HG03460 (cell line): ENCODE results near the gene MYLK.
A peak's percentile ranks its signal among the peaks of the same experiment; 100 is the strongest.
"Not testable (repeated sequence)": the region's sequence is repeated elsewhere in the genome, so short reads cannot be mapped to it uniquely, and the experiment has no call there.

ENCODE experiments used
- ATAC-seq: cut with Tn5 transposase; IDR thresholded peaks from one replicate; pipeline ENCODE4 v1.9.1; 2021; ENCODE audit not compliant: unreplicated experiment

MYLK gene

GRCh38 chr3:123605789-123606234 lies 278.3 kb downstream of the MYLK start:
- no peak for ATAC-seq

- ATAC-seq: not testable (repeated sequence)
These were observed 281.0 kb downstream of the MYLK start for GRCh38 chr3:123603153-123603552.

- no peak for ATAC-seq
These were observed 281.8 kb downstream of the MYLK start for GRCh38 chr3:123602325-123602724.

- not testable (repeated sequence) for ATAC-seq
These were observed 283.3 kb downstream of the MYLK start for GRCh38 chr3:123600863-123601262.

DNA sequence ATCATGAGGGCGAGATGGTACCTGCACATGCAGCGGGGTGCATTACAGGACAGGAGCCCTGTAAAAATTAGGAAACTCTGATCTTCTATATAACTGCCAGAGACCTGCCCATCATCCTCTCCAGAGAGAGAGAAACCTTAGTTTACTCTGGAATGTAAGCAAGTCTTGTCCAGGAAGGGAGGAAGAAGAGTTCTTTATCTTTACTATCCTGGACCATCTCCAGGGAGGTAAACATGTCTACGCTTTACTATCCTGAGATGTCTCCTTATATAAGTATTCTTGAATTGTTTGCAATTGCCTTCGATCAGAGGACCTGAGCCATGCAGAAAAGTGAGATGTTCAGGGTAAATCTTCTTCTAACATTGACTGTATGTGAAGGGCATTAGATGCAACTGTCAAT lies 286.6 kb downstream of the MYLK start:
- no peak for ATAC-seq

DNA sequence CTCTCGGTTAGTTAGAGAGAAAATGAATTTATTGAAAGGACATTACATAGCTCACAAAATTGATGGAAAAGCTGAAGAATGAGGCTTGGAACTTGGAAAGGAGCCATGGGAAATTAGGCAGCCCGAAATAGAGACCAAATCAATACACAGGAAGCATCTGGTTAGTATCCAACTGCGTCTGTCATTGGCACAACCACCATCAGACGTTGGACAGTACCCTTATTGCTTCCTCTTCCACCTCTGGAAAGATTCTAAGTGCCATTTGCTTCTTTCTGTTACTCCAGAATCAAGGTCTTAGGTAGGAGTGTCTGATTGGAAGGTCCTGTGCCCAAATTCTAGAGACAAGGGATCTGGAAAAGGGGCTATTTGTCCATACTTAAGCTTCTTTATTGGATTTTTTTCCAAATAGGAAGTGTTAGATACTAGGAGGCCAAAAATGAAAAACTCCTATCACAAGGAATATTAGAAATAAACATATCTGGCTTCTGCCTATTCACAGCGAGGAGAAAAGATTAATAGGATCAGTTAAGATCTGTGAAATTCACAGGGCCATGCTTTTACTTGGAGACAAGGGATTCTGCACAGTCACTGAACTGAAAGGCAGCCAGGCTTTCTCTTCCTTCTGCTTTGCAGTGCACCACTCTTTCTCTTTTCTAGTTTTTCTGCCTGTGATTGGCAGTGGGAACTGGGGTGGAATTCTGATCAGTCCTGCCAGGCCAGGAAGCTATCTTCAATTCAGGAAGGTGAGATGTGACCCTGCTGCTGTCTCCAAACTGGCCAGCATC lies 288.5 kb downstream of the MYLK start:
- no peak for ATAC-seq

GRCh38 chr3:123593381-123593780 lies 290.8 kb downstream of the MYLK start:
- ATAC-seq: no peak

DNA sequence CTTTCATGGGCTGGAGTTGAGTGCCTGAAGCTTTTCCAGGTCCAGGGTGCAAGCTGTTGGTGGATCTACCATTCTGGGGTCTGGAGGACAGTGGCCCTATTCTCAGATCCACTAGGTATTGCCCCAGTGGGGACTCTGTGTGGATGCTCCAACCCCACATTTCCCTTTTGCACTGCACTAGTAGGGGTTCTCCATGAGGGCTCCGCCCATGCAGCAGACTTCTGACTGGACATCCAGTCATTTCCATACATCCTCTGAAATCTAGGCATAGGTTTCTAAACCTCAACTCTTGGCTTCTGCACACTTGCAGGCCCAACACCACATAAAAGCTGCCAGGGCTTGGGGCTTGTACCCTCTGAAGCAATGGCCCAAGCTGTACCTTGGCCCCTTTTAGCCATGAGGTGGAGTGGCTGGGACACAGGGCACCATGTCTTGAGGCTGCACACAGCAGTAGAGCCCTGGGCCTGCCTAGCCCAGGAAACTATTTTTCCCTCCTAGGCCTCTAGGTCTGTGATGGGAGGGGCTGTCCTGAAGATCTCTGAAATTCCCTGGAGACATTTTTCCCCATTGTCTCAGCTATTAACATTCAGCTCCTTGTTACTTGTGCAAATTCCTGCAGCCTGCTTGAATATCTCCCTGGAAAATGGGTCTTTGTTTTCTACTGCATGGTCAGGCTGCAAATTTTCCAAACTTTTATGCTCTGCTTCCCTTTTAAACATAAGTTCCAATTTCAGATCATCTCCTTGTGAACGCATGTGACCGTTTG lies 293.3 kb downstream of the MYLK start:
- no peak for ATAC-seq

- ATAC-seq: no peak
These were observed 296.7 kb downstream of the MYLK start for GRCh38 chr3:123587401-123587800.

- no peak for ATAC-seq
These were observed 297.2 kb downstream of the MYLK start for GRCh38 chr3:123586968-123587367.

GRCh38 chr3:123586131-123586530 lies 298.0 kb downstream of the MYLK start:
- ATAC-seq: no peak

DNA sequence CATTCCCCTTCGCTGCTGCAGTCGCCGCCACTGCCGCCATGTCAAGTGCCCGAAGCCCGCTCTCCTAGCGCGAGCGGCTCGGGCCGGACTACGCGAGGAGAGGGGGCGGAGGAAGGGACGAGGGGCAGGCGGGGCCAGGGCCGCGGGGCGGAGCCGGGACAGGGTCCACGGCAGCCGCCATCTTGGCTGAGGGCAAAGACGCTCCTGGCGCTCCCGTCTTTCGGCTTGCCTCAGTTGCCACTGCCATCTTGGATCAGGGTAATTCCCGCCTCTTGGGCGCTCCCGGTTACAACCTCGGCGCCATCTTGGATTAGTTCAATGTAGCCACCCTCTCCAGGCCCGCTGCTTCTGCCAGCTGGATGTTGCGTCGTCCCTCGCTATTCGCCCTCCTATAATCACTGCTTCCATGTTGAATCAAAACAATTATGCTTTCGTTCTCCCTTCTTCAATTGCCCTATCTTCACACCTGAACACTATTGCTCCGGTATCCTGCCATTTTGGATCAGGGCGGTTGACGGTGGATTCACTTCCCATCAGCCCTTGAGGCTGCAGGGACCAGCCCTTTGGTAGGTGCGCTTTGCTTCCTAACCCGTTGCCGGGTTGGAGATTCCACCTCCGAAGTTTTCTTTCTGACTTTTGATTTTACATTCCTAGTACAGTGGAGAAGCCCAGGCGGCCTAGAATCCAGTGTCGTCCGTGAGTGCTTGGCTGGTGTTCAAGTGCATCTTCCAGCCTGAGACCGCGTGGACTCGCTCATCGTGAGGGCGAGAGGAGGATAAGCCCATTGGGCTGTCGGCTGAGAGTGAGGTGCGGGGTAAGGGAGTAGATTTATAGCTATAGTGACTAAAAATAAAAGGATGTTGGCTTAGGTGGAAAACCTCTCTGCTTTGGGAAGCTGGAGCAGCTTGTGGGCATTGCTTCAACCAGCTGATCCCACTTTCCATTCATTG lies 298.9 kb downstream of the MYLK start, which contains the start of gene HACD2:
Gene HACD2, minus strand, starts transcription at position 66 of the 950 bp plus-strand sequence. Its CDS starts 26 bp downstream, at position 40.
- ATAC-seq: peak; percentile 87

- peak; percentile 25 for ATAC-seq
These were observed 299.7 kb downstream of the MYLK start for GRCh38 chr3:123584284-123584987.

DNA sequence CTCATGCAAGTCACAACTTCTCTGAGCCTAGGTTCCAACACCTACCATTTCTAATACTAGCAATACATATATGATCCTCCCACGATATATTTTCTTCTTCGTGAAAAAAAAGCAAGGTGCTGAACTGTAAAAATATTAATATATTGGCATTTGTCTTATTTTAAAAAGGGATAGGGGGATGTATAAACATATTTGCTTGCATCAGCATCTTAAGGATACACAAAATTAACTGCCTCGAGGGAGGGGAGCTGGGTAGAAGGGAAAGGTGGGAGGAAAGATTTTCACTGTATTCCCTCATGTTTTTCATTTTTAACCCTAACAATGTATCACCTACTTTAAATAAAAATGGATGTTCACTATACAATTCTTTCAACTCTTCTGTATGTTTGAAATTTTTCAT lies 300.6 kb downstream of the MYLK start:
- no peak for ATAC-seq

GRCh38 chr3:123582315-123582714 lies 301.8 kb downstream of the MYLK start:
- ATAC-seq: no peak

GRCh38 chr3:123576122-123576521 lies 308.0 kb downstream of the MYLK start:
- no peak for ATAC-seq

GRCh38 chr3:123571973-123572365 lies 312.2 kb downstream of the MYLK start:
- ATAC-seq: no peak

- no peak for ATAC-seq
These were observed 312.7 kb downstream of the MYLK start for GRCh38 chr3:123571264-123571972.

DNA sequence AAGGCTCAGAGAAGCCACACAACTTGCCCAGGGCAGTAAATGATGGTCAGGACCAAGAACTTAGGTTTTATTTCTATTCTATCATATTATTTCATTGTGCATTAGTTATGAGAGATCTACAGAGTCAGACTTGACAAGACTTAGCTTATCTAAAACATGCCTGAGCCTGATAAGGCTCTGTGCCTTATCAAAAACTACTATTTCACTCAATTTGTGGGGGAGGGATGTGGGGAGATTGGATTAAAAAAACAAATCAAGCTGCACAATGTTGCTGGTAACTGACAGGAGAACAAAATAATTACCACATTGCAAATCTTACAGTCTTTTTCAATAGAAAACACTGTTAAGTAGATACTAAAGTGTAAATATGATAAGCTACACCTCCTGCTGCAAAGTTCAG lies 315.3 kb downstream of the MYLK start:
- no peak for ATAC-seq

GRCh38 chr3:123568034-123568433 lies 316.1 kb downstream of the MYLK start:
- no peak for ATAC-seq
